Stimulated activated CD8-positive, alpha-beta memory T cell treated with anti-CD3 and anti-CD28 coated beads, Interleukin-15, amount 100 ng/mL, for 48 hours (primary cell): ENCODE results near the gene TEK.

Experiments
- DNase-seq, 2 donors: peaks; one replicate each; pipeline ENCODE4 v3.0.0-alpha.2; 2020; ENCODE audit warnings: low read depth in 2 of 2

TEK gene

GRCh38 chr9:27124151-27124550 is 15.1 kb downstream of the TEK start:
- no peak for DNase-seq

- DNase-seq, result no peak
Observed at GRCh38 chr9:27125030-27125429, 16.0 kb downstream of the TEK start.

- no peak for DNase-seq
Observed at GRCh38 chr9:27125936-27126335, 16.9 kb downstream of the TEK start.

- DNase-seq, result no peak
Observed at GRCh38 chr9:27126670-27127069, 17.6 kb downstream of the TEK start.

GRCh38 chr9:27129221-27129620 is 20.2 kb downstream of the TEK start:
- no peak for DNase-seq

GRCh38 chr9:27131731-27132130 is 22.7 kb downstream of the TEK start:
- no peak for DNase-seq

GRCh38 chr9:27133817-27134216 is 24.8 kb downstream of the TEK start:
- DNase-seq, result no peak

GRCh38 chr9:27142299-27142930 is 33.4 kb downstream of the TEK start:
- no peak for DNase-seq

- DNase-seq, result no peak
Observed at GRCh38 chr9:27145143-27145542, 36.1 kb downstream of the TEK start.

GRCh38 chr9:27149651-27150050 is 40.6 kb downstream of the TEK start:
- no peak for DNase-seq

GRCh38 chr9:27150746-27151406 is 41.9 kb downstream of the TEK start:
- DNase-seq, result no peak

GRCh38 chr9:27151693-27152404 is 42.8 kb downstream of the TEK start:
- no peak for DNase-seq

- DNase-seq, result no peak
Observed at GRCh38 chr9:27152405-27152718, 43.3 kb downstream of the TEK start.

- DNase-seq, result no peak
Observed at GRCh38 chr9:27154908-27155307, 45.9 kb downstream of the TEK start.

GRCh38 chr9:27157097-27157496 is 48.1 kb downstream of the TEK start:
- DNase-seq, result no peak

GRCh38 chr9:27157736-27158135 is 48.7 kb downstream of the TEK start:
- DNase-seq, result no peak

- DNase-seq, result no peak
Observed at GRCh38 chr9:27160636-27161035, 51.6 kb downstream of the TEK start.

- no peak for DNase-seq
Observed at GRCh38 chr9:27162045-27162444, 53.0 kb downstream of the TEK start.

GRCh38 chr9:27165068-27165467 is 56.0 kb downstream of the TEK start:
- no peak for DNase-seq

- DNase-seq, result no peak
Observed at GRCh38 chr9:27165670-27166069, 56.6 kb downstream of the TEK start.

GRCh38 chr9:27168496-27168895 is 59.5 kb downstream of the TEK start:
- DNase-seq, result no peak

GRCh38 chr9:27168951-27169350 is 59.9 kb downstream of the TEK start:
- no peak for DNase-seq

- no peak for DNase-seq
Observed at GRCh38 chr9:27176971-27177370, 67.9 kb downstream of the TEK start.
